ENCODE results near the gene YY1.
A peak's percentile ranks its signal among the peaks of the same experiment; 100 is the strongest.

YY1 gene

DNA sequence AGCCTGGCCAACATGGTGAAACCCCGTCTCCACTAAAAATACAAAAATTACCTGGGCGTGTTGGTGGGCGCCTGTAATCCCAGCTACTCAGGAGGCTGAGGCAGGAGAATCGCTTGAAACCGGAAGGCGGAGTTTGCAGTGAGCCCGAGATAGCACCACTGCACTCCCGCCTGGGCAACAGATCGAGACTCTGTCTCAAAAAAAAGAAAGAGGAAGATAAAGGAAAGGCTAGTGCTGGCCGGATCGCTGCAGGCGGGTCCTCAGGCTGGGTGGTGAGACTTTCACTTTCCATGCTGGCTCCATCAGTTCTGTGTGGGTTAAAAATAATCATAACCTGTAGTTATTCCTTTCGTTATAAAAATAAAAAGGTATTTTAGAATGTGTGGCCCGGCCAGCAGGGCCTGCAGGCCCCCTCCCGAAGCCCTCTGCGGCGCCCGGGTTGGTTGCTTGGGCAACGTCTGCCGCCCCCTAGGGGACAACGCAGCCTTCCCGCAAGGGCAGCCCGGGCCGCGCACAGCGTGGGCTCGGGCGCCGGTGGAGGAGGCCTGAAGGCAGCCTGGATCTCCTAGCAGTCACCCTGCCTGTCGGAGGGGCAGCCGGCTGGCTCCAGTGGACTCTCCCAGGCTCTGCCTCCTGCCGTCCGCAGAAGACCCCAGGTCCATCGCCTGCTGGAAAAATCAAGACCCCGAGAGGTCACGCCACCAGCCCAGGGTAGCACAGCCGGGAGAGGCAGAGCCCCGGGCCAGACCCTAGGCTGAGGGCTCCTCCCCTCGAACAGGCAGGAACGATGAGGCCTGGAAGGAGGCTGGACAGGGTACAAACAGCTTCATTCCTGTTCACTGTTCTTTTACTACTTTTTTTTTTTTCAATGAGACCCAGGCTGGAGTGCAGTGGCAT lies 79.2 kb downstream of the YY1 start:
- no peaks in the 10 kb centered on the region for H4K20me1 ChIP-seq
- no peak overlapping the region for H3K9ac ChIP-seq
- H3K27me3 ChIP-seq, result no peaks in the 10 kb centered on the region
- TF ChIP-seq Cebpa-rat (IDR thresholded peaks at IDR 0.05), result no peak
- H3K9me3 ChIP-seq, result no peaks in the 10 kb centered on the region
- peak overlapping the region; percentile 64 for H3K4me2 ChIP-seq
- H3K4me1 ChIP-seq, result peaks cover 33% of the 10 kb centered on the region
- H3K27ac ChIP-seq, result peak overlapping the region; percentile 7; the same call in 1 of the 2 replicates
- H3K4me3 ChIP-seq, result no peak overlapping the region
- H3K36me3 ChIP-seq, result no peaks in the 10 kb centered on the region

DNA sequence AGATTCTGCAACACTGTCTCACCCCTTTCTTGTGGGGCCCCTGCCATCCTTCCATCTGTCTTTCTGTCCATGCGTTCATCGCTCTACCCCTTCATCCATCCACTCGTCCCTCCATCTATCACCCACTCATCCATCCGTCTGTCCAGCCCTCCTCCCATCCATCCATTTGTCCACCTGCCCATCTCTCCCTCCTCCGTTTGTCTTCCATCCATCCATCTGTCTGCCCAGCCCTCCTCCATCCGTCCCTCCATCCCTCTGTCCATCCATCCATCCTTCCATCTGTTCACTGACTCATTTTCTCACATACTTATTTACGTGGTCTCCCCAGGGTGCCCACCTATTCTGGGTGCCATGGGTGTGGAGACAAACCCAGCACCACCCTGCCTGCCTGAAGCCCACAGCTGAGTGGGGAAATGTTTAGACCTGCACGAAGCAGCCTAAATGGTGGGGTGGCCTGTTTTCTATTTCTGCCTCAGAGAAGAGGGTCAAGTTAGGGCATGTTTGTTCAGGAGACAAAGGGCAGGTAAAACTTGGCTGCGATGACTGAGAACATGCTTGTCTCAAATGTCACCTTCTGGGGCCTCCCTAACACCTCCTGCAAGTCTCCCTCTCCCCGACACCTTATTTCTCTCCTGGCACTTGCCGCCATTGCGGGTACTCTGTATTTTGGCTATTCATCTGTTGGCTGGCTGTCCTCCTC lies 81.4 kb downstream of the YY1 start:
- Histone ChIP-seq H3K27ac (no peak overlapping the region), H3K36me3 (no peaks in the 10 kb centered on the region), H3K27me3 (no peaks in the 10 kb centered on the region), H3K4me2 (no peak overlapping the region), H3K9me3 (no peaks in the 10 kb centered on the region), H3K9ac (no peak overlapping the region), H4K20me1 (no peaks in the 10 kb centered on the region), H3K4me1 (peaks cover 28% of the 10 kb centered on the region), H3K4me3 (no peak overlapping the region)
- no peak for TF ChIP-seq Cebpa-rat (IDR thresholded peaks at IDR 0.05)

DNA sequence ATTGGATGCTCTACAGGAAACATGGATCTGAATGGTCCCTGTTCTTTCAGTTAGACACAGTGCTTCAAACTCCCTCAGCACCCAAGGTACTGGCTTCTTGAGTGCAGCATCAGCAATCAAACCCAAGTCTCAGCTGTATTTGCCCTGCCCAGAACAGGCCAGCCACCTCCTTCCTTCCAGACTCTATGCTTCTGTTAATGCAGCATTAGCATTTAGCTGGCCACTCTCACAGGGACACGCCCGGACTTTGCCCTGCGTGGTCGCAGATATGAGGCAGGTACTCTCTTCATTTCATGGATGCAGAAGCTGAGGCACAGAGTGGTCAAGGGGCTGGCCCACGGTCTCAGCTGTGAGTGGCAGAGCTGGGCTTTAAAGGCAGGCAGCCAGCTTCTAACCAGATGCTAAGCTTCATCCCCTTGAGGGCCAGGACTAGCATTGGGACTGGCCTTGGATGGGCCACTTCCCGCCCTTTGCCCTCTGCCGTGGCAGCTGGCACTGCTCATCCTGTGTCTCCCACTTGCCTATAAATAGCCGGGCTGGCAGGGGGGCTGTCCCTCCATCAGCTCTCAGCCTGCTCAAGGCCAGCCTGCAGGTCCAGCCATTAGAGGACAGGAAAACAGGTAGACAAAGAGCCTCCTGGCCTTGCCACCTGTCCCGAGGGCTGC lies 82.7 kb downstream of the YY1 start:
- Histone ChIP-seq H3K4me1 (peaks cover 28% of the 10 kb centered on the region), H3K4me2 (0 out of 2 replicates have a peak overlapping the region, but pooled peaks have one; percentile 2)

DNA sequence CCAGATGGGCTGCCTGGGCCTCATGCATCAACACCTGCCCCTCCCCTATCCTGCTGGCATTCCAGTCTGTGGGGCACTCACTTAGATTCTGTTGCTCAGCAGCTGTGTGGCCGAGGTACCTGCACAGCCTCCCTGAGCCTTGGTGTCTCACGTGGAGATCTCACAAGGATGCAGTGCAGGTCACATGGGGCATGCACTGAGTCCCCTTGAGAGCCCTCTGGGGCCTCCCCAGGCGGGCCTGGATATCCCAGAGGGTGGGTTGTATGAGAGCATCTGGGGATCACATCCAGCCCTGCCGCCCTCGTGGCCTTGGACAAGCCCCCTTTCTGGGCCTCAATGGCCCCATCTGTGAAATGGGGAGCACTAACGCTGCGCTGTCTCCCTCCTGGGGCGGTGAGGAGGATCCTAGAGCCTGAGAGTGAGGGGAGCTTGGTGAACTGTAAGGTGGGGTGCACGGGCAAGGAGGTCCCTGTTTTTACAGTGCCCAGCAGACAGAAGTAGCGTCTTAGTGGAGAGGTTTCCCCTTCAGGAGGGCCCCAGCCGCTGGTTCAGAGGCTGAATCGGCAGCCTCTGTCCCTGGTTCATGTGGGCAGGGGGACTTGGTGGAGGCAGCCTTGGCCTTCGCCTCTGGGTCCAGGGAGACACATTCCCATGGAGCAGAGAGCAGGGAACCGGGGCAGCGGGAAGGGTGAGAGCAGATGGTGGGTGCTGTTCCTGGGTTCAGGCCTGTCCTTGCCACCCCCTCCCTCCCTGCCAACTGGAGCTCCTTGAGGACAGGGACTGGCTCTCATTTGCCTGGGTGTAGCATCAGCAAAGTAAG lies 83.4 kb downstream of the YY1 start:
- Histone ChIP-seq H3K36me3 (no peaks in the 10 kb centered on the region), H3K4me1 (peaks cover 28% of the 10 kb centered on the region), H3K4me3 (no peak overlapping the region), H3K27me3 (no peaks in the 10 kb centered on the region), H3K9ac (no peak overlapping the region), H4K20me1 (no peaks in the 10 kb centered on the region), H3K27ac (no peak overlapping the region), H3K4me2 (0 out of 2 replicates have a peak overlapping the region, but pooled peaks have one; percentile 2), H3K9me3 (no peaks in the 10 kb centered on the region)
- no peak for TF ChIP-seq Cebpa-rat (IDR thresholded peaks at IDR 0.05)

More for the DNA sequence above, 82.7 kb downstream of the YY1 start:
- Histone ChIP-seq H3K9ac (no peak overlapping the region), H3K27me3 (no peaks in the 10 kb centered on the region), H3K4me3 (no peak overlapping the region), H3K36me3 (no peaks in the 10 kb centered on the region), H3K27ac (no peak overlapping the region), H3K9me3 (no peaks in the 10 kb centered on the region), H4K20me1 (no peaks in the 10 kb centered on the region)
- no peak for TF ChIP-seq Cebpa-rat (IDR thresholded peaks at IDR 0.05)

DNA sequence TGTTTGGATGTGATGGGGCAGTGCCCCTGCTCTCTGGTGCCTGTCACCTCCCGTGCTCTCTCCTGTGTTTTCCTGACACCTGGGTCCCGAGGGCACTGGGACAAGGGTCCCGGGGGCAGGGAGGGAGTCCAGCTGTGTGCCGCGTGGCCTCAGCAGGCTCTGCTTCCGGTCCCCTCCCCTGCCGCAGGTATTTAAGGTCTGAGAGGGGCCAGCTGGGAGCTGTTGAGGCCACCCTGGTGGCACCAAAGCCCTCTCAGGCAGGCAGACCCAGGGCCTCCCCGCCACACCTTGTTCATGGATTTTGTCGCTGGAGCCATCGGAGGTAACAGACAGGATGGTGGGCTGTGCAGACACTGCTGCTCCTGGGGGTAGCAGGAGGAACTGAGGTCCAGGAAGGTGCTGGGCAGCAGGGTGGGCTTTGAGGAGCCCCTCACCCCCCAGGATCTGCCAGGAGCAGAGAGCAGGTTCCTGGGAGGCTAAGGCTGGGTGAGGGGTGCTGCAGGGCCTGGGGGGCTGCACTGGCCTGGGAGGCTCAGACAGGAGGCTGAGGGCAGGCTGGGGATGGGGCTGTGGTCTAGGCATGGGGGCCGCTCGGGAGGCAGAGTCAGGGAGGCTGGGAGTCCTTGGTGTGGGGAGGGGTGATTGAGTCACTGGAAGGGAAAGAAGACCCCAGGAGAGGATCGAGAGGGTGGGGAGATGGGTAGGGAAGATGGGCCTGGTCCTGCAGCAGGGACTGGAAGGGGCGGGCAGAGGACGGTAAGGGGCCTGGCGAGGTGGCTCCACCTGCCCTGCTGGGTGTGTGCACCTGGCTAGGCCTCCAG lies 84.4 kb downstream of the YY1 start, which contains the start of gene SLC25A47:
Gene SLC25A47, plus strand, starts transcription at position 219 of the 821 bp plus-strand sequence. Its CDS starts 76 bp downstream, at position 295.
- Histone ChIP-seq H3K9ac (no peak within 1 kb of the TSS), H3K4me2 (no peak within 1 kb of the TSS), H3K9me3 (no peaks in the 10 kb centered on the region), H3K27me3 (no peaks in the 10 kb centered on the region), H3K36me3 (no peaks in the 10 kb centered on the region), H3K4me3 (no peak within 1 kb of the TSS), H4K20me1 (no peaks in the 10 kb centered on the region), H3K27ac (no peak within 1 kb of the TSS), H3K4me1 (peaks cover 19% of the 10 kb centered on the region)
- no peak for TF ChIP-seq Cebpa-rat (IDR thresholded peaks at IDR 0.05)

DNA sequence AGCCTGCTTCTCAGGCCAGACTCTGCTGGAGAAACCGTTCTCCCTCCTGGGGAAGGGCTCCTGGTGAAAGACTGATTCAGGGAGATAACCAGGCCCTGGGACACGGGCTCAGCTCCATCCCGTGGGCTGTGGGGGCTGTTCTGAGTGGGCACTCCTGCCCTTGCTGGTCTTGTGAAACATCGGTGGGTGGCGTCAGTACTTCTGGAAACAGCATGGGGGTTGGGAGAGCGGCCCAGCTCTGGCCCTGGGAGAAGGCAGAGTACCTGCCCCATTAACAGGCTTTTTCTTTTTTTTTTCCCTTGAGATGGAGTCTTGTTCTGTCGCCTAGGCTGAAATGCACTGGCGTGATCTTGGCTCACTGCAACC lies 85.0 kb downstream of the YY1 start:
- Histone ChIP-seq H3K27ac (no peak overlapping the region), H3K27me3 (no peaks in the 10 kb centered on the region), H3K9me3 (no peaks in the 10 kb centered on the region), H3K4me2 (no peak overlapping the region), H3K4me3 (no peak overlapping the region), H3K4me1 (peaks cover 16% of the 10 kb centered on the region), H3K9ac (no peak overlapping the region), H4K20me1 (no peaks in the 10 kb centered on the region), H3K36me3 (no peaks in the 10 kb centered on the region)
- no peak for TF ChIP-seq Cebpa-rat (IDR thresholded peaks at IDR 0.05)

DNA sequence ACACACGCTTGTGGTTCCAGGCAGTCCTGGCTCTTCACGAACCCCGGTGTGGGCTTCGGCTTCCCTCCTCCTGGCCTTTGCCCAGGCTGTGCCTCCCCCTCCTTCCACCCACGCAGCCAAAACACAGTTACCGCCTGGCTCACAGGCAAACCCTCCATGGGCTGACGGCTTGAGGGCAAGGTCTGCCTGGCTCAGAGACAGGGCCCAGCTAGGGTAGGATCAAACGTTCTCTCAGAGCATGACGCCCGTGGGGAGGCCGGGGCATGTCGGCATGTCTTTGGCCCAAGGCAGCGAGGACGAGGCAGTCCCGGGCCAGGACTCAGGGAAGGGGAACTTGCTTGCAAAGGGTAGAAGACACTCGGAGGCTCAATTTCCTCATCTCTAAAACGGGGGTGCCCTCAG lies 86.3 kb downstream of the YY1 start:
- no peak for TF ChIP-seq Cebpa-rat (IDR thresholded peaks at IDR 0.05)
- Histone ChIP-seq H3K4me3 (no peak overlapping the region), H3K9me3 (no peaks in the 10 kb centered on the region), H3K4me2 (no peak overlapping the region), H3K4me1 (peaks cover 18% of the 10 kb centered on the region), H3K36me3 (no peaks in the 10 kb centered on the region), H3K27me3 (no peaks in the 10 kb centered on the region), H3K27ac (no peak overlapping the region), H3K9ac (no peak overlapping the region), H4K20me1 (no peaks in the 10 kb centered on the region)

DNA sequence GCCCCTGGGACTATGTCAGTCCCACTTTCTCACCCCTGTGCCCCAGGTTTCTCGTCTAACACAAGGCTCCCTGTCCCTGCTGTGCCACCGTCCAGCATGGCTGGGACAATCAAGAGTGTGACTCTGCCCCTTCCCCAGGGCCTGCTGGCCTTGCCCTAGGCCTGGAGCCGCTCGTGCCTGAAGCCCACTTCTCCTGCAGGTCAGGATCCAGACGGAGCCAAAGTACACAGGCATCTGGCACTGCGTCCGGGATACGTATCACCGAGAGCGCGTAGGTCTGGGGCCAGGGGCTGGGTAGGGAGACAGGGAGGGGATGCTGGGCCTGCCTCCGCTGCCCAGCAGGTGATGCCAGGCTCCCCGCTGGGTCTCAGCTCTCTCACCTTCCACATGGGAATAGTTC lies 87.0 kb downstream of the YY1 start:
- Histone ChIP-seq H3K27me3 (no peaks in the 10 kb centered on the region), H3K27ac (no peak overlapping the region), H3K36me3 (no peaks in the 10 kb centered on the region), H3K4me1 (peaks cover 26% of the 10 kb centered on the region), H3K4me3 (no peak overlapping the region), H3K4me2 (no peak overlapping the region), H3K9ac (no peak overlapping the region), H3K9me3 (no peaks in the 10 kb centered on the region), H4K20me1 (no peaks in the 10 kb centered on the region)
- no peak for TF ChIP-seq Cebpa-rat (IDR thresholded peaks at IDR 0.05)

Data from BLaER1 (cell line).